Effector memory CD8-positive, alpha-beta T cell (primary cell): Measurements from ENCODE around the gene PER2.
"Not testable (repeated sequence)": the region's sequence is repeated elsewhere in the genome, so short reads cannot be mapped to it uniquely, and the experiment has no call there.

ENCODE experiments used
- ATAC-seq: fragments of 150-1000 bp; cut with Tn5 transposase; replicated peaks from 2 replicates; pipeline ENCODE4 v1.10.0; 2021; ENCODE audit warnings: mild to moderate bottlenecking, moderate library complexity
- DNase-seq, 3 experiments: peaks; one replicate each; pipeline ENCODE4 v3.0.0; 2021
- H3K27ac Mint-ChIP-seq, 2 donors: one replicate each; pipeline ENCODE4 v1.8.0; 2022; ENCODE audit warnings: mild to moderate bottlenecking in 2 of 2, mixed read lengths in 2 of 2, moderate library complexity in 2 of 2
- H3K27me3 Mint-ChIP-seq, 2 donors: one replicate each; pipeline ENCODE4 v1.8.0; 2022; ENCODE audit warnings: mixed read lengths in 2 of 2
- H3K36me3 Mint-ChIP-seq: one replicate; pipeline ENCODE4 v1.8.0; 2022; ENCODE audit warnings: mild to moderate bottlenecking, moderate library complexity, mixed read lengths; ENCODE audit not compliant: insufficient read depth
- H3K4me1 Mint-ChIP-seq, 2 donors: one replicate each; pipeline ENCODE4 v1.8.0; 2022; ENCODE audit warnings: low read depth in 2 of 2, mixed read lengths in 2 of 2
- H3K4me3 Mint-ChIP-seq, 2 donors: one replicate each; pipeline ENCODE4 v1.8.0; 2022; ENCODE audit warnings: mild to moderate bottlenecking in 2 of 2, mixed read lengths in 2 of 2, moderate library complexity in 2 of 2
- H3K9me3 Mint-ChIP-seq, 2 donors: one replicate each; pipeline ENCODE4 v1.8.0; 2022; ENCODE audit warnings: mixed read lengths in 2 of 2

PER2 gene

DNA sequence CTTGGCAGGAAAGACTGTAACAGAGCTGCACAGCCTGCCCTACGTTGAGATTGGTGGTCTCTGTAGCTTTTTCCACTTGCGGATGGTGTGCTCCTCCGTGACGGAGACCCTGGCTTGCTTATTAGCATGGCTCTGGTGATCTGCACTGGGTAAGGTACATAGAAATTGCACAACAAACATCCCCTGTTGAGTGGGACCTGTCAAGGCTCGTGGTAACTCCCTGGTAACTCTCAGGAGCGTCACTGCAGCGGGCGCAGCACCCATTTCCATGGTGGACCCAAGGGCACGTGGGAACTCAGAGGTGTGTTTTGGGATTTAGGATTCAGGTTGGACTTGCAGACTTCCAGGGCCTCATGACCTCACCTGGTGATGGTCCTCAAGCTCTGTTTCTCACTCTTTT lies 33.1 kb upstream of the PER2 start:
- Mint-ChIP-seq H3K36me3 (peaks cover 7% of the 10 kb centered on the region), H3K27ac (no peak overlapping the region), H3K4me3 (peak overlapping the region; percentile 65 to 73), H3K9me3 (no peaks in the 10 kb centered on the region), H3K27me3 (peaks cover 0 to 3% of the 10 kb centered on the region in 2 donors), H3K4me1 (peaks cover 7 to 10% of the 10 kb centered on the region in 2 donors)
- DNase-seq: no peak
- ATAC-seq: no peak

DNA sequence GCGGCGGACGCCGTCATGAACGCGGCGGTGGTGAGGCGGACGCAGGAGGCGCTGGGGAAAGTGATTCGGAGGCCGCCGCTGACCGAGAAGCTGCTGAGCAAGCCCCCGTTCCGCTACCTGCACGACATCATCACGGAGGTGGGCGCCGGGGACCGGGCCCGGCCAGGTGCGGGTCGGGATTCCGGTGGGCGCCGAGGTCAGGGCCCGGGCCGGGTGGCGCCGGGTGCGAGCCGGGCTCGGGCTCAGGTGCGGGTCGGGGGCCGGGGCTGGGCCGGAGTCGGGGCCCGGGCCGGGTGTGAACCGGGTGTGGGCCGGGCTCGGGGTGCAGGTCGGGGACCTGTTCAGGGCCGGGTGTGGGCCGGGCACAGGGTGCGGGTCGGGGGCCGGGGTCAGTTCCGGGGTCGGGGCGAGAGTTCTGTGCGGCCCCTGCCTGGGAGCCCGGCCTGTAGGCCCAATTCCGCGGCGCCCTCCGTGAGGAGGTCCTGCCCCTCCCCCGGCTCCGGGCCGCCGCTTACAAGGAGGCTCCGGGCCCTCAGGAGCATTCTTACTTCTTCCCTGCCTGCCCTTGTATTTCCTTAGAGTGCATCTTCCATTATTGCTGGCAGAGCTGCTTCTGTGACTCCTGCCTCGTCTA lies 32.4 kb upstream of the PER2 start:
- peaks cover 7 to 10% of the 10 kb centered on the region in 2 donors for H3K4me1 Mint-ChIP-seq
- no peak overlapping the region for H3K27ac Mint-ChIP-seq
- ATAC-seq (peak; percentile 57), DNase-seq (no peak)
- peaks cover 7% of the 10 kb centered on the region for H3K36me3 Mint-ChIP-seq
- H3K4me3 Mint-ChIP-seq: peak overlapping the region; percentile 73 to 79
- no peaks in the 10 kb centered on the region for H3K9me3 Mint-ChIP-seq
- H3K27me3 Mint-ChIP-seq: peaks cover 3 to 10% of the 10 kb centered on the region in 2 donors

DNA sequence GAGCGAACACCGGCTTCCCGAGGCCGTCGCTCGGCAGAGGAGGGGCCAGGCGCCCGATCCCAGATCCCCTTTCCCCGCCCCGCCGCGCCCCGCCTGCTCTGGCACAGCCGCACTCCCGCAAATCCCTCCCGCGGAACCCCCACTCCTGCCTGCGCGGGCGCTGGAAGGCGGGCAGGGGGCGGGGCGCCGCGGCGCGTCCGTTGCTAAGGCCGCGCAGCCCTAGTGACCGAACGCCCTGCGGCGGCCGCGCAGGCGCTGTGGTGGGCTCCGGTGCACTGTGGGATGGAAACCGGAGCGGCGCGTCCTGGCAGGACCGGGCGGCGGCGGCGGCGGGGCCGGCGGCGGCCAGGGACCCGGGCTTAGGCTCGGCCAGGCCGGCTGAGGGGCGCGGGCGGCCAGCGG lies 31.8 kb upstream of the PER2 start, which contains the start of gene TRAF3IP1:
Gene TRAF3IP1, plus strand, starts transcription at position 273 of the 402 bp plus-strand sequence. CDS start 145 bp downstream, outside the sequence.
- H3K27me3 Mint-ChIP-seq: peaks cover 7 to 15% of the 10 kb centered on the region in 2 donors
- peak within 1 kb of the TSS in 1 of 2 donors; percentile 44 for H3K27ac Mint-ChIP-seq
- no peaks in the 10 kb centered on the region for H3K9me3 Mint-ChIP-seq
- ATAC-seq (peak; percentile 97), DNase-seq (peak; percentile 76 to 82 (median 78))
- H3K36me3 Mint-ChIP-seq: peaks cover 7% of the 10 kb centered on the region
- peaks cover 7 to 10% of the 10 kb centered on the region in 2 donors for H3K4me1 Mint-ChIP-seq
- H3K4me3 Mint-ChIP-seq: peak within 1 kb of the TSS; percentile 73 to 79

DNA sequence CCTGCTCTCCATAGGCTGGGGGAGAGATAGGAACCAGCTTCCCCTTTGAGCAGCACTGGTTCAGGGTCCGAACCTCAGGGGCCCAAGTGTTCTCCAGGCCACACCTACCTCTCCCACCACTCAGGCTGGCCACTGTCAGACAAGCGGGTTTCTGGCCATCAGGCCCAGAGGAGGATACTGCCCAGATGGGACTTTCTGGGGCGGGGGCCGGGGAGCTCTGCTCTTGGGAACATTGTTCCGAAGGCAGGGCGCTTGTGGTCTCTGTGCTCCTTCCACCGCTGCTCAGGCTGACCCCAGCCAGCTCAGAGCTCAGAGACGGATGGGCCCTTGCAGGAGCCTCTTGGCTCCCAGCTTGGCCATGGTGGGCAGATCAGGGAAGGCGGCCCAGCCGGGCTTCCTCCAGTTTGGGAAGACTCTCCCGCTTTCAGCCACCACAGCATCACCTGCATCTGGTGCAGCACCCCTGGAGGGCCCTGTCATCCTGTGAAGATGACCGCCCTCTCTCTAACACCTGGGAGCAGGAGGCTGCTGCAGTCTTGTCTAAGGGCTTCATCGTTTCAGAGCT lies 26.7 kb upstream of the PER2 start:
- H3K4me3 Mint-ChIP-seq: no peak overlapping the region
- peaks cover 6% of the 10 kb centered on the region for H3K36me3 Mint-ChIP-seq
- DNase-seq: no peak
- H3K27ac Mint-ChIP-seq: no peak overlapping the region
- H3K9me3 Mint-ChIP-seq: no peaks in the 10 kb centered on the region
- H3K27me3 Mint-ChIP-seq: peaks cover 7 to 31% of the 10 kb centered on the region in 2 donors
- no peaks in the 10 kb centered on the region for H3K4me1 Mint-ChIP-seq
- no peak for ATAC-seq

DNA sequence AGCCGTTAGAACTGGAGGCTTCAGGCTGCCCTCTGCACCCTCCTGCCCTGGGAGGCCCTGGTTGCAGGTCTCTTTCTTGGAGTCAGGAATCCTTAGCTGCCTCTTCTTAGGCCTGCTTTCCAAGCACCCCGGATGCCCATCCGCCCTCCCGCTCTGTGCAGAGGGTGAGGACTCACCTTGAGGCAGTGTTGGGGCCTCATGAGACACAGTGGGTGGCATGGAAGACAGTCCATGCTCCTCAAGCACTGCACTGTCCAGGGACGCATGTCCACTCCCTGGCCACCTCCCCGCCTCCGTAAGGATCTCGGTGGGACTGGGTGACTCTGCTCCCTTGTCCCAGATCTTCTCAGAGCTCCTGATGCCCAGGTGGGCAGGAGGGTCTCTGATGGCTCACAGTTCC lies 26.2 kb upstream of the PER2 start:
- DNase-seq (no peak), ATAC-seq (no peak)
- H3K4me1 Mint-ChIP-seq: no peaks in the 10 kb centered on the region
- peaks cover 7 to 34% of the 10 kb centered on the region in 2 donors for H3K27me3 Mint-ChIP-seq
- no peak overlapping the region for H3K27ac Mint-ChIP-seq
- no peaks in the 10 kb centered on the region for H3K9me3 Mint-ChIP-seq
- peaks cover under 1% of the 10 kb centered on the region for H3K36me3 Mint-ChIP-seq
- no peak overlapping the region for H3K4me3 Mint-ChIP-seq

DNA sequence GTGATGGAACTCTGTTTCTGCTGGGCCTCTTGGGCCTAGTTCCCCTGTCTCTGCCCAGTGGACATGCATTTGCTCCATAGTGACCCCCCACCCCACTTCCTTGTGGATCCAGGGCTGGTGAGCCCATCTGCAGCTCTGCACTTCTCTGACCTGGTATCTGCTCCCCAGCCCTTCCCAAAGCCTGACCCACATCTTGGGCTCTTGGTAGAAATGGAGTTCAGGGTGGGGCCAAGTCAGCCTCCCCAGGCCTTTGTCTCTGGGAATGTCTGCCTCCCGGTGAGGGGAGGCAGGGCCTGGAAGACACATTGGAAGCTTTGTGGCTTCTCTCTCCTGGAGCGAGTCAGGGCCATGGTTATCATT lies 25.6 kb upstream of the PER2 start:
- ATAC-seq: no peak
- Mint-ChIP-seq H3K27ac (no peak overlapping the region), H3K27me3 (peaks cover 7 to 40% of the 10 kb centered on the region in 2 donors), H3K36me3 (no peaks in the 10 kb centered on the region), H3K4me3 (no peak overlapping the region), H3K9me3 (no peaks in the 10 kb centered on the region), H3K4me1 (no peaks in the 10 kb centered on the region)
- DNase-seq: no peak

DNA sequence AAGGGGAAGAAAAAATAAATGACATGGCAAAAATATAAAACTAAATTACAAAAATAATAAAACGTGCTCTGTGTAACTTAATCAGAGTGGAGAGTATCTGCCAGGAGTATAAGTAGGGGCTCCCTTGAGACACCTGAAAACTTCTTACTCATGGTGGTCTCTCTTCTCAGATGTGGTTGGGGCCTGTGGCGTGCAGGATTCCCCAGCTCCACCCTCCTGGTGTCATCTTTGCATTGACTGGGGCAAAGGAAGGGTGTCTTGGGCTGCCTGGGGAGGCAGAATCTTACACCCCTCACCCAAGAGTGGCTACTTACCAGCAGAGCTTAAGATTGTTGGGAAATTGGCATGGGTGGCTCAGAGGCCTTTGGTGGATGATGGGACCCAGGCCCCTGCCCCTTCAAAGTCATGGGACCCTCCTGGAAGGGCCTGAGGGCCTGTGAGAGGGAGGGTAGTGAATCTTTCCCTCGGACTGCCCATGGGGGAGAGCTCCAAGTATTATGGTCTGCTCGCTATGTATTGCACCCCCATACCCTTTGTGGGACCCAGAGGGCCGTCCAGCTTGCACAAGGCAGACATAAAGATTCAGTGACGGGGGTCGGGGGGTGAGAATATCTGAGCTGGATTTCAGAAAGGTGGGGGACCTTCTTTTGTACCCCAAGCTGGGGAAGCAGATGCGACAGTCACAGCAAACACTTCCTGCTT lies 25.0 kb upstream of the PER2 start:
- Mint-ChIP-seq H3K4me1 (no peaks in the 10 kb centered on the region), H3K9me3 (no peaks in the 10 kb centered on the region), H3K4me3 (no peak overlapping the region), H3K27me3 (peaks cover 7 to 45% of the 10 kb centered on the region in 2 donors), H3K27ac (no peak overlapping the region), H3K36me3 (no peaks in the 10 kb centered on the region)
- ATAC-seq: no peak
- DNase-seq: no peak

DNA sequence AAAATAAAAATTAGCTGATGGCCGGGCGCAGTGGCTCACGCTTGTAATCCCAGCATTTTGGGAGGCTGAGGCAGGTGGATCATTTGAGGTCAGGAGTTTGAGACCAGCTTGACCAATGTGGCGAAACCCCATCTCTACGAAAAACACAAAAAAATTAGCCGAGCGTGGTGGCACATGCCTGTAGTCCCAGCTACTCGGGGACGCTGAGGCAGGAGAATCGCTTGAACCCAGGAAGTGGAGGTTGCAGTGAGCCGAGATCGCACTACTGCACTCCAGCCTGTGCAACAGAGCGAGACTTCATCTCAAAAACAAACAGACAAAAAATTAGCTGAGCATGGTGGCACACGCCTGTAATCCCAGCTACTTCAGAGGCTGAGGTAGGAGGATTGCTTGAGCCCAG lies 22.3 kb upstream of the PER2 start:
- H3K36me3 Mint-ChIP-seq, H3K4me3 Mint-ChIP-seq, DNase-seq, H3K27ac Mint-ChIP-seq, H3K9me3 Mint-ChIP-seq, ATAC-seq, H3K4me1 Mint-ChIP-seq: not testable (repeated sequence)
- H3K27me3 Mint-ChIP-seq: peaks cover 9 to 54% of the 10 kb centered on the region in 2 donors

DNA sequence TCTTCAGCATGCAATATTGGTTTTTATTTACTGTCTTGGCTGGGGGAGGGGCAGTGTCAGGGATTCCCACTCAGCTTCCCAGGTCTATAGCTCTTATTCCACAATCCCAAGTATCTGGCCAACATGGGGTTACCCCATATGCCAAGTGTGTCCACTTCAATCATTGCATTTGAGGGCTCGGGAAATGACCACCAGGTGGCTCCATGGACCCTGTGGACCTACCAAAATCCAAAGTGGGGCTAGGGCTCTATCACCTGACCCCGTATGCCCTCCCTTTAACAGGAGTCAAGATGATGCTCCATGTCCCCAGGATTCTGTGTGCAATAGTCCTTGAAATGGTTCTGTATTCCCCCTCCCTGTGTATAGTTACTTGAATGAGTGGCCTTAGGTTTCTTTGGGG lies 19.8 kb upstream of the PER2 start:
- H3K36me3 Mint-ChIP-seq: no peaks in the 10 kb centered on the region
- no peaks in the 10 kb centered on the region for H3K9me3 Mint-ChIP-seq
- no peak overlapping the region for H3K27ac Mint-ChIP-seq
- no peak for DNase-seq
- no peak for ATAC-seq
- peaks cover 10 to 72% of the 10 kb centered on the region in 2 donors for H3K27me3 Mint-ChIP-seq
- peaks cover 0 to 2% of the 10 kb centered on the region in 2 donors for H3K4me1 Mint-ChIP-seq
- no peak overlapping the region for H3K4me3 Mint-ChIP-seq

DNA sequence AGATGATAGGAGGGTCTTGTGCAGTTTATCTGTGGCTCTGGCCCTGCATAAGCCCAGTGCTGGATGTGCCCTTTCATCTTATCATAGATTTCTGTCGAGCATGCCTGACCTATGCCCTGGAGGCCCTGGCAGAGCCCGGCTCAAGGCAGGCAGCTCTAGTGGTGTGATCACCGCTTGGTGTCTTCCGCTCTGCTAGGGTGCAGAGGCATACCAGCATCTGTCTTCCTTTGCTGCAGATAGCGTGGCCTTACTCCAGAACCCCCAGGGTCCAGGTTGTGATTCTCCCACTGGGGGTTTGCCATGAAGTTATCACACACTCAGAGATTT lies 18.2 kb upstream of the PER2 start:
- DNase-seq (no peak), ATAC-seq (no peak)
- Mint-ChIP-seq H3K4me1 (peaks cover 0 to 2% of the 10 kb centered on the region in 2 donors), H3K4me3 (no peak overlapping the region), H3K27me3 (peaks cover 12 to 77% of the 10 kb centered on the region in 2 donors), H3K9me3 (no peaks in the 10 kb centered on the region), H3K36me3 (no peaks in the 10 kb centered on the region), H3K27ac (no peak overlapping the region)

DNA sequence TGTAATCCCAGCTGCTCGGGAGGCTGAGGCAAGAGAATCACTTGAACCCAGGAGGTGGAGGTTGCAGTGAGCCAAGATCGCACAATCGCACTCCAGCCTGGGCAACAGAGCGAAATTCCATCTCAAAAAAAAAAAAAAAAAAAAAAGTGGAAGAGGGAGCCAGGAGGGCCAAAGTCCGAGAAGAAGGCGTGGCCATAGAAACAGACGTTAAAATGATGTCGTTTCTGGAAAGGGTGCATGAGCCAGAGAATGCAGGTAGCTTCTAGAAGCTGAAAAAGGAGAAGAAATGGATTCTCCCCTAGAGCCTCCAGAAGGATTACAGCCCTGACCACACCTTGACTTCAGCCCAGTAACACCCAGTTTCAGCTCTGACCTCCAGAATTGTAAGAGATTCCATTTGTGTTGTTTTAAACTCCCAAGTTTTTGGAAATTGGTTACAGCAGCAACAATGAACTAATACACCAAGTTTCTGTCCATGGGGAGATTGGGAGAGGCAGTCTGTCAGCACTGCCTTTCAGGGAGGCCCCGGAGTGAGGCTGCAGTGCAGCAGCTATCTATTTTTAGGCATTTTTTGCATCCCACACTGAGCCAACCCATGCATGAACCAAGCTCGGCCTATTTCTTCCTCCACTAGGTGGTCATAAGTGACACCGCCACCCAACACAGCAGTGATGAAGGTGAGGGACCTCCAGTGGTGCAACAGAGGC lies 17.7 kb upstream of the PER2 start:
- ATAC-seq (no peak), DNase-seq (no peak)
- Mint-ChIP-seq H3K9me3 (no peaks in the 10 kb centered on the region), H3K4me3 (no peak overlapping the region), H3K27ac (no peak overlapping the region), H3K36me3 (no peaks in the 10 kb centered on the region), H3K27me3 (peaks cover 12 to 73% of the 10 kb centered on the region in 2 donors), H3K4me1 (peaks cover 0 to 2% of the 10 kb centered on the region in 2 donors)

DNA sequence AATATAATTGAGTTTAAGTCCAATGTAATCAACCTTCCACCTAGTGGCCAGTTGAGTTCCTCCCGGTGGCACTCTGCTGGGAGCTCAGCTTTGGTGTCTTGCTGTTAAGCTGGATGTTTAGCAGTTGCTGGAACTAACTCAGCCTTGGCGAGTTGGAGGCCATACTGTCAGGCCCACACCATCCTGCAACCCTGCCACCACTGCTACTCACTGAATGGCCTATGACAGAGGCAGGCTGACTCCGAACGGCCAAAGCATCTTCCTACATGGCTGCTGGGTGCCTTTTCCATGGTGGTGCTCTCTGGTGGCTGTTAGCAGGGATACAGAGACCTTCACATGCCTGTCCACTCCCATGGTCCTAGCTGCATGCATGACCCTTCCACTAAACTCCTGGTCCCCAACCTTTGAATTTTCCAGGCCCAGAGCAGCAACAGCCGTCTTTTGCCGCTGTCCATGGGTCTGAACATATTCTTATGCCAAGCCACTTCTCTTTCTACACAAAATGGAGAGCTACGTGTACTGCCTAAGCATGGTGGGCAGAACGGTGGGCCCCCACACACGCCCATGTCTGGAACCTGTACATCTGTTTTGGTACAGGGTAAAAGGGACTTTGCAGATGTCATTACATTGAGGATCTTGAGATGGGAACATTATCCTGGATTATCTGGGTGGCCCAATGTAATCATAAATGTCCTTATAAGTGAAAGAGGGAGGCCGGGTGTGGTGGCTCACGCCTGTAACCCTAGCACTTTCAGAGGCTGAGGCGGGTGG lies 16.9 kb upstream of the PER2 start:
- Mint-ChIP-seq H3K36me3 (no peaks in the 10 kb centered on the region), H3K27ac (no peak overlapping the region), H3K9me3 (no peaks in the 10 kb centered on the region), H3K4me3 (no peak overlapping the region), H3K4me1 (peaks cover 0 to 2% of the 10 kb centered on the region in 2 donors), H3K27me3 (peaks cover 15 to 71% of the 10 kb centered on the region in 2 donors)
- no peak for ATAC-seq
- no peak for DNase-seq

DNA sequence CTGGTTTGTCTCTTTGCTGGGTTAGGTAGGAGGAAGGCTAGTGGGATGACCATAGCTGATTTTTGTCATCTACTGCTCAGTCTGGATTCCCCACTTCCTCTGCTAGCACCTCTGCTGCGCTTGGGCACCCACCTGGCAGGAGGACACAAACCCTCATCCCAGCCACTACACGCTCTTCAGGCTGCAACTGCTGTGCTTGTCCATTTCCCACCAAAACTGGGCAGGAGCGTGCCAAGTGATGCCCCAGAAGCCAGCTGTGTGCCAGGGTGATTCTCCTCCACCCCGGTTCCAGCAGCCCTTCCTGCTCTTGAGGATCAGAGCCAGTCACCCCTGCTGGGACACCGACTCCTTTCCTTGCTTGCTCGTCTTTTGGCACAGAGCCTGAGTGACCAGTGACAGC lies 15.7 kb upstream of the PER2 start:
- ATAC-seq: no peak
- no peak for DNase-seq
- Mint-ChIP-seq H3K36me3 (no peaks in the 10 kb centered on the region), H3K27ac (no peak overlapping the region), H3K4me1 (peaks cover 0 to 2% of the 10 kb centered on the region in 2 donors), H3K27me3 (peaks cover 16 to 74% of the 10 kb centered on the region in 2 donors), H3K4me3 (no peak overlapping the region), H3K9me3 (no peaks in the 10 kb centered on the region)
